GM12892 (cell line): Measurements from ENCODE around the gene CASKIN1.

Experiments
- POLR2A ChIP-seq: IDR thresholded peaks from 2 replicates; pipeline ENCODE4 v1.6.1; 2011; ENCODE audit warnings: low read depth, low read length, control low read depth
- POLR2AphosphoS5 ChIP-seq: IDR thresholded peaks from 2 replicates; pipeline ENCODE4 v1.6.1; 2011; ENCODE audit warnings: low read depth, low read length, control low read depth
- TAF1 ChIP-seq: IDR thresholded peaks from 2 replicates; pipeline ENCODE4 v1.6.1; 2011; ENCODE audit warnings: low read depth, mild to moderate bottlenecking, control low read depth, low read length, borderline replicate concordance

DNA sequence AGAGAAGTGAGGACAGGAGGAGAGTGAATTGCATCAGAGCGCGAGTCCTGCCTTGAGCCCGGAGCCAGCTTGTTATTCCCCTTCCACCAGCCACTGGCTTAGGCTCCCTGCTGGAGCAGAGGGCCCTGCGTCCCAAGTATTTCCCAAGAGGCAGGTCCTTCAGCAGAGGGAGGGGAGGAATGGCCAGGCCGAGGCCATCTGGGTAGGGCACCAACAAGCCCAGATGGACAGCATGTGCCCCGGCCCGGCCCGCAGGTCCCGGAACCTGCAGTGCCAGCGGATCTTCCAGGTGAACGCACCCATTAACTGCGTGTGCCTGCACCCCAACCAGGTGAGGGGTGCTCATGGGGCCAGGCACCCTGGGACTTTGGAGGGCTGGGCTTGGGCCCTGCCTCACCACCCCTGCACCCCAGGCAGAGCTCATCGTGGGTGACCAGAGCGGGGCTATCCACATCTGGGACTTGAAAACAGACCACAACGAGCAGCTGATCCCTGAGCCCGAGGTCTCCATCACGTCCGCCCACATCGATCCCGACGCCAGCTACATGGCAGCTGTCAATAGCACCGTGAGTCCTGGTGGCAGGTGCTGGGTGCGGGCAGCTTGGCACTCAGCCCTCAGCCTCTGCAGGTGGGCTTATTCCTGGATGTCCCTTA is 10.5 kb upstream of the CASKIN1 start:
- TF ChIP-seq POLR2AphosphoS5 (no peak), POLR2A (no peak), TAF1 (no peak)
